ENCODE results near the gene NHEJ1. TPM values are rescaled to one million over a fixed set of nuclear protein-coding genes. Genes with fewer than 3 reads are reported as not detected.
A peak's percentile ranks its signal among the peaks of the same experiment; 100 is the strongest.

NHEJ1 gene
- total and polyA plus RNA-seq, 2 donors (not counting 1 experiment from before 2014, with no cell fraction given): 22.1 to 24.8 TPM

DNA sequence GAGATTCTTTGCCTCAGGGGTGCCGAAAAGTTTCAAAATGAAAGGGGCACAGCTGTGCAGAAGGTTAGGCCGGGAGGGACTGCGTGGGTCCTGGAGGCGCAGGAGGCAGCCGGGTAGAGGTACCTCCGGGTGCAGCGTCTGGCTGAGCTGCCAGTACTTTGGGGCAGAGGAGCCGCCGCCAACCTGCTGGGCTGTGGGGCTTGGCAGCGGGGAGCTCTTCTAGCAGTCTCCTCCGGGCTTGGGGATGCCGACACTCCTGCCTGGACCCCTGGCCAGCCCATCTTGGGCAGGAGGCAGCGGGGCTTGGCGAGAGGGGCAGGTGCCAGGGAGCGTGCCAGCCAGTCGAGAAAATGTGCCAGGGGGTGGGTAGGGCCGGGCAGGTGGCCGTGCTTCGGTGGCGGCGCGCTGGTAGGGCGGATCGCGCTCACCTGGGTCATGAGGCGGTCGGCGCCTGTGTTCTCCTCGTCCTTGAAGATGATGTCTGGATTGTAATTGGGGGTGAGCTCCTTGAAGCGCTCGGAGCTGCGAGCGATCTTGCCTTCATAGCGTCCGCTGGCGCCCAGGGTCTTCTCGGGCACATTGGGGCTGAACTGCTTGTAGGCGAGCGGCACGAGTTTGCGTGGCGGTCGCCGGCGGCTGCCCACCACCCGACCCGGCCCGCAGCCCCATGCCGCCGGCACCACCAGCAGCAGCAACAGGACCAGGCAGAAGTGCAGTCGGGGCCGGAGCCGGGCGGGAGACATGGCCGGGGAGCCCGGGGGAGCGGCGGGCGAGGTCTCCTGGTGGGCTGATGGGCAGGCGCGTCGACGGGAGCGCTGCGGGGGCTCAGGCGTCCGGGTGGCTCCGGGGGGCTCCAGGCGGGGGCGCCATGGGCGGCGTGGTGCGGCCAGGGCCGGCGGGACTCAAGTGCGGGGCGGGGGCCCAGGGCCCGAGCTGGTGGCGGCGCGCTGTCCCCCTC, 100.6 kb downstream of the NHEJ1 start:
- Histone ChIP-seq H3K9ac (ENCODE audit: insufficient read depth, low read length) (no peak overlapping the region), H3K9me3 (ENCODE audit: control insufficient read depth, insufficient read depth, low read depth, low read length) (no peaks in the 10 kb centered on the region), H3K4me3 (replicated peaks in 1 of 4; ENCODE audit: control extremely low read depth in 1 of 4, insufficient read depth in 1 of 4, low read depth in 3 of 4, low read length in 4 of 4) (no peak overlapping the region), H3K79me2 (ENCODE audit: control insufficient read depth, insufficient read depth, low read length) (no peaks in the 10 kb centered on the region), H3K4me2 (ENCODE audit: extremely low read depth, insufficient read depth, low read length) (peak overlapping the region; percentile 13), H3K27ac (ENCODE audit: insufficient read depth, low read length) (no peak overlapping the region), H4K20me1 (ENCODE audit: control insufficient read depth, extremely low read depth, insufficient read depth, low read length) (no peaks in the 10 kb centered on the region), H3K27me3 (ENCODE audit: control insufficient read depth, insufficient read depth, low read length) (peaks cover 68% of the 10 kb centered on the region), H3K4me1 (ENCODE audit: control insufficient read depth, extremely low read depth, insufficient read depth, low read length) (no peaks in the 10 kb centered on the region), H2AFZ (ENCODE audit: low read length) (no peak overlapping the region), H3K36me3 (ENCODE audit: control insufficient read depth, insufficient read depth, low read length) (no peaks in the 10 kb centered on the region)
- no peak for DNase-seq (ENCODE audit: low read depth in 2 of 2)
- TF ChIP-seq, protein P1, sequence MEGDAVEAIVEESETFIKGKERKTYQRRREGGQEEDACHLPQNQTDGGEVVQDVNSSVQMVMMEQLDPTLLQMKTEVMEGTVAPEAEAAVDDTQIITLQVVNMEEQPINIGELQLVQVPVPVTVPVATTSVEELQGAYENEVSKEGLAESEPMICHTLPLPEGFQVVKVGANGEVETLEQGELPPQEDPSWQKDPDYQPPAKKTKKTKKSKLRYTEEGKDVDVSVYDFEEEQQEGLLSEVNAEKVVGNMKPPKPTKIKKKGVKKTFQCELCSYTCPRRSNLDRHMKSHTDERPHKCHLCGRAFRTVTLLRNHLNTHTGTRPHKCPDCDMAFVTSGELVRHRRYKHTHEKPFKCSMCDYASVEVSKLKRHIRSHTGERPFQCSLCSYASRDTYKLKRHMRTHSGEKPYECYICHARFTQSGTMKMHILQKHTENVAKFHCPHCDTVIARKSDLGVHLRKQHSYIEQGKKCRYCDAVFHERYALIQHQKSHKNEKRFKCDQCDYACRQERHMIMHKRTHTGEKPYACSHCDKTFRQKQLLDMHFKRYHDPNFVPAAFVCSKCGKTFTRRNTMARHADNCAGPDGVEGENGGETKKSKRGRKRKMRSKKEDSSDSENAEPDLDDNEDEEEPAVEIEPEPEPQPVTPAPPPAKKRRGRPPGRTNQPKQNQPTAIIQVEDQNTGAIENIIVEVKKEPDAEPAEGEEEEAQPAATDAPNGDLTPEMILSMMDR (conservative IDR thresholded peaks at IDR 0.05 in 1 of 2, IDR thresholded peaks at IDR 0.05 in 1 of 2; ENCODE audit: low read depth in 1 of 2, low read length in 2 of 2): no peak
- TF ChIP-seq EZH2 (IDR thresholded peaks at IDR 0.05; ENCODE audit: low read length, missing control alignments): peak; percentile 100

DNA sequence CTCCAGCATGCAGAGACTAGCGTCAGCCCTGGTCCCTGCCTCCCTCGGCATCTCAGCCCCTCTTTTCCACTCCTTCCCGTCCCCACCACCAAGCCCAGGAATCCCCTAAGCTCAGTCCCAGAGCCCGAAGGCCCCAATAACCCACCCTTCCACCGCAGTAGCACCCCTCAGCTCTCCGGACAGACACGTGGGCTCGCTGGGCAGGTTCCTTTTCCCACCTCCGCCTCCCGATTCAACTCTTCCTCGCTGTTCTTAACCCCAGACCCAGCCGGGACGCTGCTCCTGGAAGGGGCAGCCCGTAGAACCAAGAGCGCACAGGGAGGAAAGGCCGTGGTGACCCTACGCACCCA, 101.3 kb downstream of the NHEJ1 start:
- Histone ChIP-seq H3K4me3 (replicated peaks in 1 of 4; ENCODE audit: control extremely low read depth in 1 of 4, insufficient read depth in 1 of 4, low read depth in 3 of 4, low read length in 4 of 4) (no peak overlapping the region), H3K79me2 (ENCODE audit: control insufficient read depth, insufficient read depth, low read length) (no peaks in the 10 kb centered on the region), H4K20me1 (ENCODE audit: control insufficient read depth, extremely low read depth, insufficient read depth, low read length) (no peaks in the 10 kb centered on the region), H3K27me3 (ENCODE audit: control insufficient read depth, insufficient read depth, low read length) (peaks cover 71% of the 10 kb centered on the region), H2AFZ (ENCODE audit: low read length) (no peak overlapping the region), H3K27ac (ENCODE audit: insufficient read depth, low read length) (no peak overlapping the region), H3K9ac (ENCODE audit: insufficient read depth, low read length) (no peak overlapping the region), H3K36me3 (ENCODE audit: control insufficient read depth, insufficient read depth, low read length) (no peaks in the 10 kb centered on the region), H3K4me1 (ENCODE audit: control insufficient read depth, extremely low read depth, insufficient read depth, low read length) (no peaks in the 10 kb centered on the region), H3K4me2 (ENCODE audit: extremely low read depth, insufficient read depth, low read length) (peak overlapping the region; percentile 13), H3K9me3 (ENCODE audit: control insufficient read depth, insufficient read depth, low read depth, low read length) (no peaks in the 10 kb centered on the region)
- DNase-seq (ENCODE audit: low read depth in 2 of 2): no peak
- TF ChIP-seq, protein P1 (conservative IDR thresholded peaks at IDR 0.05 in 1 of 2, IDR thresholded peaks at IDR 0.05 in 1 of 2; ENCODE audit: low read depth in 1 of 2, low read length in 2 of 2): no peak
- TF ChIP-seq EZH2 (IDR thresholded peaks at IDR 0.05; ENCODE audit: low read length, missing control alignments): peak; percentile 92

DNA sequence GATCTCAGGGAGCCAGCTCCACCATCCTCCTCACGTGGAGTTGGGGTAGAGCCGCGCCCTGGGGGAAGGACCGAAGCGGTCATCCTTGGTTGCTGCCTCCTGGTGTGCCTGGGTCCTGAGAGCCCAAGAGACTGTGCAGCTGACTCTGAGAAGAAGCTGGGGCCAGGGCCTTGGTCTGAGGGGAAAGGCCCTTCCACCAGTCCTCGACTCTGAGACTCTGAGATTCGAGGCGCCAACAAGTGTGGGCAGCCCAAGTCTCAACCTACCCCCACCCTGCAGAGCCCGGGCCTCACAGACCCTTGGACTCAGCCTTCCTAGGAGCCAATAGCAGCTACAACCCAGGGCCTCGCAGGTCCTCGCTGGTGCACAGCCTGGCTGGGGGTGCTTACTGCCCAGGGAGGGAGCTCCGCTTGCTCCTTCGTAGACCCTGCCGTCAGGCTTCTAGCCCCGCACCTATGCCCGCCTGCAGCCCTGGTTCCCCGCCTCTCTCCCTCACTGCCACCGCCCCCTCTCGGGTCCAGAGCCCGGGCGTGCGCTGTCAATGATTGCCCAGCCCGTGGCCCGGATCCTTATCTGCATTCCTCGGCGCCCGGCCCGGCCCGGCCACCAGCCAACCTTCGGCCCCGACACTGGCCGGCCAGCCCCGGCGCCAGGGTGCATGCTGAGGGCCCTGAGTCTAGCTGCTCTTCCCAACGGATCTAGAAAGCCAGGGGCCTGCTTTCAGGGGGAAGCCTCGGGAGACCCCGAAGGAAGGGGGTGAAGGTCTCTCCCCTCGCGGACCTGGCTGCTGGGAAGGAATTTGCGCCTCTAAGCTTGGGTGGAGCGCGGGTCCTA, 101.9 kb downstream of the NHEJ1 start:
- H3K4me1 ChIP-seq (ENCODE audit: control insufficient read depth, extremely low read depth, insufficient read depth, low read length): no peaks in the 10 kb centered on the region
- no peak for TF ChIP-seq EZH2 (IDR thresholded peaks at IDR 0.05; ENCODE audit: low read length, missing control alignments)
- TF ChIP-seq, protein P1 (conservative IDR thresholded peaks at IDR 0.05 in 1 of 2, IDR thresholded peaks at IDR 0.05 in 1 of 2; ENCODE audit: low read depth in 1 of 2, low read length in 2 of 2): no peak
- H3K4me3 ChIP-seq (replicated peaks in 1 of 4; ENCODE audit: control extremely low read depth in 1 of 4, insufficient read depth in 1 of 4, low read depth in 3 of 4, low read length in 4 of 4): no peak overlapping the region
- H3K27me3 ChIP-seq (ENCODE audit: control insufficient read depth, insufficient read depth, low read length): peaks cover 71% of the 10 kb centered on the region
- H3K4me2 ChIP-seq (ENCODE audit: extremely low read depth, insufficient read depth, low read length): no peak overlapping the region
- H3K36me3 ChIP-seq (ENCODE audit: control insufficient read depth, insufficient read depth, low read length): no peaks in the 10 kb centered on the region
- DNase-seq (ENCODE audit: low read depth in 2 of 2): peak in 1 of 2 donors; percentile 5
- H3K79me2 ChIP-seq (ENCODE audit: control insufficient read depth, insufficient read depth, low read length): no peaks in the 10 kb centered on the region
- no peak overlapping the region for H2AFZ ChIP-seq (ENCODE audit: low read length)
- no peaks in the 10 kb centered on the region for H4K20me1 ChIP-seq (ENCODE audit: control insufficient read depth, extremely low read depth, insufficient read depth, low read length)
- H3K9me3 ChIP-seq (ENCODE audit: control insufficient read depth, insufficient read depth, low read depth, low read length): no peaks in the 10 kb centered on the region
- H3K9ac ChIP-seq (ENCODE audit: insufficient read depth, low read length): no peak overlapping the region
- H3K27ac ChIP-seq (ENCODE audit: insufficient read depth, low read length): no peak overlapping the region

All from fibroblast of lung (primary cell).